HCT116 (cell line): ENCODE measurements around the gene TAF4. TPM values are rescaled to one million over a fixed set of nuclear protein-coding genes. Genes with fewer than 3 reads are reported as not detected.

Source experiments
- ATAC-seq: fragments of 200-7000 bp; cut with Tn5 transposase; 2 replicates; pipeline ENCODE4 v1.9.1; 2020; ENCODE audit warnings: mild to moderate bottlenecking, moderate library complexity
- BruUV-seq: library from RNA; stranded (reverse); fragments of 400-500 nt; replicated peaks from 2 replicates; lab custom pipeline; 2021; lab: Mats Ljungman, UMichigan
- CTCF ChIA-PET: fragments of 300-600 bp; sonication (Branson Sonifier 250); formaldehyde crosslinking; loops from one replicate; lab custom pipeline; 2021; ENCODE audit warnings: antibody characterized with exemption; lab: Charles Lee
- POLR2A ChIA-PET: fragments of 300-600, 350-600 bp; sonication (Branson Sonifier 250); formaldehyde crosslinking; loops from one replicate; lab custom pipeline; 2021; ENCODE audit warnings: antibody characterized with exemption; lab: Charles Lee
- RAD21 ChIA-PET, 2 experiments: fragments of 300-600 bp; sonication (Branson Sonifier 250); formaldehyde crosslinking; loops; one replicate each; lab custom pipeline; 2023; ENCODE audit warnings: low total read pairs in 2 of 2; ENCODE audit not compliant: uncharacterized antibody in 2 of 2, unreplicated experiment in 2 of 2, low non-redundant PET in 1 of 2; lab: Charles Lee
- DNase-seq: peaks from one replicate; pipeline ENCODE4 v3.0.0-alpha.2; 2010; ENCODE audit warnings: low read depth, low spot score
- H2AFZ ChIP-seq: fragments of 200-600 bp; shearing (Covaris generic), sonication (generic); 2 replicates; pipeline ENCODE4 v1.6.1; 2017; ENCODE audit warnings: low read depth, mixed run types, mixed read lengths, antibody characterized with exemption, low read length; ENCODE audit not compliant: poor library complexity, severe bottlenecking
- H3K27ac ChIP-seq: 2 replicates; pipeline ENCODE4 v1.5.1; 2012; ENCODE audit warnings: low read depth, low read length
- H3K27me3 ChIP-seq: fragments of 200-600 bp; sonication (generic); 2 replicates; pipeline ENCODE4 v1.6.1; 2016; ENCODE audit warnings: mixed run types, low read length, mixed read lengths; ENCODE audit not compliant: insufficient read depth
- H3K36me3 ChIP-seq, 2 experiments: fragments of 200-500 bp in 1 of 2; fragments of 200-600 bp in 1 of 2; sonication (Bioruptor generic) in 1 of 2; sonication (generic) in 1 of 2; 2 replicates each; pipeline versions ENCODE4 v1.5.1 to v1.6.1; 2014 to 2016; ENCODE audit warnings: low read length in 2 of 2, inconsistent platforms in 1 of 2, mixed read lengths in 1 of 2, mixed run types in 1 of 2; ENCODE audit not compliant: insufficient read depth in 2 of 2, control insufficient read depth in 1 of 2
- H3K4me1 ChIP-seq, 2 experiments: fragments of 200-600 bp in 1 of 2; sonication (generic) in 1 of 2; 2 replicates each; pipeline versions ENCODE4 v1.5.1 to v1.6.1; 2012 to 2017; ENCODE audit warnings: low read length in 2 of 2, inconsistent platforms in 1 of 2, mild to moderate bottlenecking in 1 of 2, mixed read lengths in 1 of 2, mixed run types in 1 of 2, moderate library complexity in 1 of 2; ENCODE audit not compliant: insufficient read depth in 2 of 2, control insufficient read depth in 1 of 2
- H3K4me2 ChIP-seq: fragments of 200-600 bp; sonication (generic); 2 replicates; pipeline ENCODE4 v1.6.1; 2017; ENCODE audit warnings: mixed run types, low read length, mixed read lengths
- H3K4me3 ChIP-seq, 2 experiments: fragments of 200-600 bp in 1 of 2; sonication (generic) in 1 of 2; replicated peaks in 1 of 2; 2 replicates each; pipeline ENCODE4 v1.5.1; 2011 to 2016; ENCODE audit warnings: low read length in 2 of 2, control low read depth in 1 of 2, low read depth in 1 of 2, mild to moderate bottlenecking in 1 of 2, mixed read lengths in 1 of 2, mixed run types in 1 of 2
- H3K79me2 ChIP-seq: fragments of 200-600 bp; sonication (generic); 2 replicates; pipeline ENCODE4 v1.6.1; 2017; ENCODE audit warnings: mild to moderate bottlenecking, mixed run types, low read length, moderate library complexity, mixed read lengths; ENCODE audit not compliant: insufficient read depth
- H3K9ac ChIP-seq: fragments of 200-600 bp; sonication (generic); 2 replicates; pipeline ENCODE4 v1.6.1; 2016; ENCODE audit warnings: low read length, mixed read lengths
- H3K9me2 ChIP-seq: fragments of 200-600 bp; sonication (generic), shearing (Covaris generic); 2 replicates; pipeline ENCODE4 v1.6.1; 2017; ENCODE audit warnings: mixed run types, mild to moderate bottlenecking, moderate library complexity; ENCODE audit not compliant: insufficient read depth
- H3K9me3 ChIP-seq, 2 experiments: fragments of 200-500 bp in 1 of 2; fragments of 200-600 bp in 1 of 2; sonication (Bioruptor generic) in 1 of 2; sonication (generic) in 1 of 2; 2 replicates each; pipeline ENCODE4 v1.6.1; 2014 to 2017; ENCODE audit warnings: low read length in 2 of 2, mixed read lengths in 2 of 2, inconsistent platforms in 1 of 2, low read depth in 1 of 2, mild to moderate bottlenecking in 1 of 2, mixed run types in 1 of 2, moderate library complexity in 1 of 2; ENCODE audit not compliant: control insufficient read depth in 1 of 2, insufficient read depth in 1 of 2
- H4K20me1 ChIP-seq: fragments of 200-600 bp; sonication (generic), shearing (Covaris generic); 2 replicates; pipeline ENCODE4 v1.6.1; 2017; ENCODE audit warnings: mixed run types, mild to moderate bottlenecking, moderate library complexity; ENCODE audit not compliant: insufficient read depth
- ELF1 ChIP-seq: IDR thresholded peaks from 2 replicates; pipeline ENCODE4 v1.6.1; 2012; ENCODE audit warnings: low read depth, borderline replicate concordance
- EZH2 ChIP-seq: fragments of 200-600 bp; sonication (generic); IDR thresholded peaks from 2 replicates; pipeline ENCODE4 v1.6.1; 2017; ENCODE audit warnings: antibody characterized with exemption, mixed run types
- EZH2phosphoT487 ChIP-seq: fragments of 200-600 bp; IDR thresholded peaks from 2 replicates; pipeline ENCODE4 v1.6.1; 2018; ENCODE audit warnings: antibody characterized with exemption, borderline replicate concordance
- JUND ChIP-seq: IDR thresholded peaks from 2 replicates; pipeline ENCODE4 v1.6.1; 2012
- POLR2A ChIP-seq: IDR thresholded peaks from 2 replicates; pipeline ENCODE4 v1.7.0; 2011; ENCODE audit warnings: borderline replicate concordance; ENCODE audit not compliant: insufficient read depth, insufficient read length; ENCODE audit errors: extremely low read depth
- POLR2AphosphoS5 ChIP-seq: IDR thresholded peaks from 2 replicates; pipeline ENCODE4 v1.6.1; 2011; ENCODE audit warnings: mild to moderate bottlenecking, low read depth, low read length, moderate library complexity
- SIN3A ChIP-seq: IDR thresholded peaks from 2 replicates; pipeline ENCODE4 v1.6.1; 2012; ENCODE audit warnings: low read depth
- SP1 ChIP-seq: IDR thresholded peaks from 2 replicates; pipeline ENCODE4 v1.6.1; 2012; ENCODE audit warnings: low read depth
- TCF7L2 ChIP-seq: IDR thresholded peaks from 2 replicates; pipeline ENCODE4 v1.7.0; 2011; ENCODE audit warnings: borderline replicate concordance, inconsistent platforms; ENCODE audit not compliant: insufficient read depth, insufficient read length; ENCODE audit errors: extremely low read depth
- ZNF274 ChIP-seq: fragments of 200-500 bp; sonication (Bioruptor generic); IDR thresholded peaks from 2 replicates; pipeline ENCODE4 v1.6.1; 2014; ENCODE audit warnings: mild to moderate bottlenecking, low read depth, low read length, inconsistent platforms
- intact Hi-C: fragments of 100-400 bp; cut with micrococcal nuclease; formaldehyde crosslinking; loops from 2 replicates; pipeline ENCODE4 v1.10.0; 2022
- total RNA-seq: library from RNA; stranded (reverse); gene quantifications from one replicate; pipeline ENCODE4 v1.2.1, GENCODE V29; 2021; ENCODE audit not compliant: unreplicated experiment
- TF ChIP-seq, protein P1 (sequence below), 3 experiments: fragments of 200-600 bp in 1 of 3; sonication (generic) in 1 of 3; IDR thresholded peaks in 2 of 3; conservative IDR thresholded peaks in 1 of 3; 2 replicates each; pipeline ENCODE4 v1.5.1; 2012 to 2017; ENCODE audit warnings: low read depth in 2 of 3, low read length in 2 of 3, antibody characterized with exemption in 1 of 3, borderline replicate concordance in 1 of 3, control low read depth in 1 of 3, mild to moderate bottlenecking in 1 of 3, mixed read lengths in 1 of 3, mixed run types in 1 of 3, moderate library complexity in 1 of 3; ENCODE audit not compliant: insufficient read depth in 1 of 3
- TF ChIP-seq, protein P2 (sequence below): IDR thresholded peaks from 2 replicates; pipeline ENCODE4 v1.6.1; 2012

The TAF4 gene
- total RNA-seq, 1 experiment from 2014 or later: 26.8 TPM

DNA sequence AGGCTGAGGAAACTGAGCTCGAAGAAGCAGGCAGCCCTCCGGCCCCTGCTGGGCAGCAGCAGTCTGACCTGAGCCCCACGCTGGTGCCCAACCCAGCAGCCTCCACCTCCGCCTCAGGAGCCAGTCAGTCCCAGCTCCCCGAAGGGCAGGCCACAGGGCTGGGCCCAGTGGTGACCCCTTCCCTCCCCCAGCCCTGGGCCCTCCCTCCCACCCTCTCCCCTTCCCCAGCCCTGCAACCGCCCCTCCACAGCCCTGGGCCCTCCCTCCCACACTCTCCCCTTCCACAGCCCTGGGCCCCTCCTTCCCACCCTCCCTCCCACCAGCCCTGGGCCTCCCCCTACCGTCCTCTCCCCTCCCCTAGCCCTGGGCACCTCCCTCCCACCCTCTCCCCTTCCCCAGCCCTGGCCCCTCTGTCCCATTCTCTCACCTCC lies 115.0 kb downstream of the TAF4 start:
- Histone ChIP-seq H3K9me2 (no peaks in the 10 kb centered on the region), H3K27me3 (peaks cover 16% of the 10 kb centered on the region), H3K27ac (no peak overlapping the region), H3K4me3 (no peak overlapping the region), H4K20me1 (no peaks in the 10 kb centered on the region), H2AFZ (no peak overlapping the region), H3K9me3 (no peaks in the 10 kb centered on the region), H3K9ac (no peak overlapping the region), H3K4me2 (no peak overlapping the region), H3K36me3 (no peaks in the 10 kb centered on the region), H3K4me1 (peaks cover 0 to 4% of the 10 kb centered on the region in 2 experiments; a peak in 1 of 4 replicates), H3K79me2 (no peaks in the 10 kb centered on the region)
- DNase-seq (no peak), ATAC-seq (no peak)
- ChIA-PET CTCF (no interaction called here), POLR2A (no interaction called here), RAD21 (no interaction called here)
- BruUV-seq: no TSS peak
- intact Hi-C loops: no loop called here
- TF ChIP-seq EZH2phosphoT487 (no peak), TCF7L2 (no peak), EZH2 (no peak), JUND (no peak), SIN3A (no peak), ELF1 (no peak), POLR2AphosphoS5 (no peak), POLR2A (no peak), SP1 (no peak), ZNF274 (no peak)
- TF ChIP-seq, protein P1, sequence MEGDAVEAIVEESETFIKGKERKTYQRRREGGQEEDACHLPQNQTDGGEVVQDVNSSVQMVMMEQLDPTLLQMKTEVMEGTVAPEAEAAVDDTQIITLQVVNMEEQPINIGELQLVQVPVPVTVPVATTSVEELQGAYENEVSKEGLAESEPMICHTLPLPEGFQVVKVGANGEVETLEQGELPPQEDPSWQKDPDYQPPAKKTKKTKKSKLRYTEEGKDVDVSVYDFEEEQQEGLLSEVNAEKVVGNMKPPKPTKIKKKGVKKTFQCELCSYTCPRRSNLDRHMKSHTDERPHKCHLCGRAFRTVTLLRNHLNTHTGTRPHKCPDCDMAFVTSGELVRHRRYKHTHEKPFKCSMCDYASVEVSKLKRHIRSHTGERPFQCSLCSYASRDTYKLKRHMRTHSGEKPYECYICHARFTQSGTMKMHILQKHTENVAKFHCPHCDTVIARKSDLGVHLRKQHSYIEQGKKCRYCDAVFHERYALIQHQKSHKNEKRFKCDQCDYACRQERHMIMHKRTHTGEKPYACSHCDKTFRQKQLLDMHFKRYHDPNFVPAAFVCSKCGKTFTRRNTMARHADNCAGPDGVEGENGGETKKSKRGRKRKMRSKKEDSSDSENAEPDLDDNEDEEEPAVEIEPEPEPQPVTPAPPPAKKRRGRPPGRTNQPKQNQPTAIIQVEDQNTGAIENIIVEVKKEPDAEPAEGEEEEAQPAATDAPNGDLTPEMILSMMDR (IDR thresholded peaks at IDR 0.05 in 2 of 3, conservative IDR thresholded peaks at IDR 0.05 in 1 of 3; ENCODE audit: borderline replicate concordance in 1 of 3, insufficient read depth in 1 of 3, low read depth in 2 of 3, low read length in 2 of 3): no peak
- TF ChIP-seq, protein P2, sequence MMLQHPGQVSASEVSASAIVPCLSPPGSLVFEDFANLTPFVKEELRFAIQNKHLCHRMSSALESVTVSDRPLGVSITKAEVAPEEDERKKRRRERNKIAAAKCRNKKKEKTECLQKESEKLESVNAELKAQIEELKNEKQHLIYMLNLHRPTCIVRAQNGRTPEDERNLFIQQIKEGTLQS: no peak
